ENCODE data around the gene RAPGEF1. TPM values are rescaled to one million over a fixed set of nuclear protein-coding genes. Genes with fewer than 3 reads are reported as not detected.

Gene RAPGEF1
- total RNA-seq, 1 donor from 2014 or later: 57.9 TPM

DNA sequence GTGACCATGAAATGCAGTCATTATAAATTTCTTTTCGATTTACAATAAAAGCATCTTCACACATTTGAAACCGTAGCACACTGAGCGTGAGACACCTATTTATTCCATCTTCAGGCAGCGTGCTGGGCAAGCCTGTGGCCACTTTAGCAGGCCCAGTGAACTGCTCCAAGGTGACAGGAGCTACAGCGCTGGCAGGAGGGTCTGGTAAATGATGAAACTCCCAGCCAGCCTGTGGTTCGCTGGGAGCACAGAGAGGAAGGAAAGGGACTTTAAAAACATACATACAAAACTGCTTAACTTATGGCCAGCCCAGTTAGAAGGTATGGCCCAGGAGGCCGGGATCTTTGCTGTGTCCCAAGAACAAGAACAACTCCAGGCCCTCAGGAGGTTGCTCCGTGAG lies 5.1 kb downstream of the RAPGEF1 start:
- DNase-seq (ENCODE audit: extremely low spot score in 2 of 2): no peak
- peaks cover 92% of the 10 kb centered on the region for H3K4me1 ChIP-seq
- intact Hi-C loops (cut with DNase I): loop anchor here (5.0 kb wide), 1 partner anchor 142 kb away; no protein-coding TSS in a partner anchor
- H3K36me3 ChIP-seq: peaks cover 0 to 5% of the 10 kb centered on the region in 2 donors
- no peak overlapping the region for H3K4me3 ChIP-seq
- no peaks in the 10 kb centered on the region for H3K27me3 ChIP-seq
- TF ChIP-seq CTCF (IDR thresholded peaks at IDR 0.05): no peak
- no peak for TF ChIP-seq POLR2A (IDR thresholded peaks at IDR 0.05)
- H3K9me3 ChIP-seq: no peaks in the 10 kb centered on the region
- peak overlapping the region; percentile 30 for H3K27ac ChIP-seq

DNA sequence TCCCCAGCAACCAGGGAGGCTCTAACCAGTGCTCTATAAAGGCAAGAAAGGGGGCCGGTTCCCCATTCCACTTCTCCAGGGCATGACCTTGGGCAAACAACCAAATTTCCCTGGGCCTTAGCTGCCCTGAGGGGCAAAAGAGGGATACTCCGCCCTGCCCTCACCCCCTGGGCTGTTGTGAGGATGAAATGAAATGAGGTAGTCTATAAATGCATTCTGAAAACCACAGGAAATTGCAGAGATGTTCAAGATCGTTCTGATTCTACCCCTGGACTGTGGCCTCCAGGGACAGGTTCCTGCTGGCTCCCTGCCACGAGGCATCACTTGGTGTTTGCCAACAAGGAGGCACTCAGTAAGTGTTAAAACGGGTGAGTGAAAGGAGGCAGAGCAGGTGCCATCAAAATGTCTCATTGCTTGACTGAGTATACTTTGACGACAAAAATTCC lies 5.7 kb downstream of the RAPGEF1 start:
- no peaks in the 10 kb centered on the region for H3K27me3 ChIP-seq
- H3K4me1 ChIP-seq: peaks cover 98% of the 10 kb centered on the region
- no peak for DNase-seq (ENCODE audit: extremely low spot score in 2 of 2)
- peaks cover 0 to 5% of the 10 kb centered on the region in 2 donors for H3K36me3 ChIP-seq
- no peaks in the 10 kb centered on the region for H3K9me3 ChIP-seq
- peak overlapping the region in 1 of 2 donors; percentile 7 for H3K4me3 ChIP-seq
- no peak for TF ChIP-seq POLR2A (IDR thresholded peaks at IDR 0.05)
- no peak for TF ChIP-seq CTCF (IDR thresholded peaks at IDR 0.05)
- no peak for TF ChIP-seq POLR2AphosphoS5 (IDR thresholded peaks at IDR 0.05; ENCODE audit: insufficient read depth in 1 of 2, low read depth in 1 of 2)
- peak overlapping the region; percentile 64 for H3K27ac ChIP-seq
- intact Hi-C loops (cut with DNase I): no loop called here

GRCh38 chr9:131733541-131734061 lies 6.3 kb downstream of the RAPGEF1 start:
- Histone ChIP-seq H3K27ac (peak overlapping the region; percentile 64), H3K36me3 (peaks cover 0 to 5% of the 10 kb centered on the region in 2 donors), H3K27me3 (no peaks in the 10 kb centered on the region), H3K4me1 (peaks cover 98% of the 10 kb centered on the region), H3K4me3 (peak overlapping the region in 1 of 2 donors; percentile 7), H3K9me3 (no peaks in the 10 kb centered on the region)
- intact Hi-C loops (cut with DNase I): no loop called here
- no peak for DNase-seq (ENCODE audit: extremely low spot score in 2 of 2)
- TF ChIP-seq POLR2AphosphoS5 (IDR thresholded peaks at IDR 0.05; ENCODE audit: insufficient read depth in 1 of 2, low read depth in 1 of 2) (peak in 1 of 2 donors; percentile 45), POLR2A (IDR thresholded peaks at IDR 0.05) (no peak)

DNA sequence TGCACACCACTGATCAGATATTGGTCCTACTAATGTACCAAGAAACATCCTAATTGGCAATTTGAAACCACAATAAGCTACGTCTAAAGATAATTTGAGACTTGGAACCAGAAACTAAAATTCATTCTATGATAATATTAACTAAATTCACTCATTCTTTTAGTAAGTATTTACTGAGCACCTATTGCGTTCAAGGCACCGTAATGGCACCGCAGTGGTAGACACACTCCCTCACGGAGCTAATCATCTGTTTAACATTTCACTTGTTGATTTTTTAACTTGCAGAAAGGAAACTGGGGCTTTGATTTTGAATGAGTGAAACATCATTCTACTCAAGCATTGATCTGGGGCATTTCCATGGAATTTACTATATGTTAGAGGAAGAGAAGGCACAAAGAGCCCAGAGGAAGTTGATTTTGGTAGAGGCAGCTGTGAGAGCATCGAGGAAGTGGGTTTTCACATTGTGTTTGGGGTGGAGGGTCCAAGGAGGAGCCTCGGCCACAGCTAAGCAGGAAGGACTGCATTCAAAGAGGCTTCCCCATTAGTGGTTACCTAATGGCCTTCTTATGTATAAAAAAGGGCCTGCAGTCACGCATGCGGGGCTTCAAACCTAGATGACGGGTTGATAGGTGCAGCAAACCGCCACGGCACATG lies 7.1 kb downstream of the RAPGEF1 start:
- Histone ChIP-seq H3K27ac (peak overlapping the region; percentile 64), H3K4me3 (no peak overlapping the region), H3K9me3 (no peaks in the 10 kb centered on the region), H3K4me1 (peaks cover 98% of the 10 kb centered on the region), H3K36me3 (peaks cover 0 to 5% of the 10 kb centered on the region in 2 donors), H3K27me3 (no peaks in the 10 kb centered on the region)
- no peak for DNase-seq (ENCODE audit: extremely low spot score in 2 of 2)
- TF ChIP-seq CTCF (IDR thresholded peaks at IDR 0.05) (no peak), POLR2A (IDR thresholded peaks at IDR 0.05) (no peak), POLR2AphosphoS5 (IDR thresholded peaks at IDR 0.05; ENCODE audit: insufficient read depth in 1 of 2, low read depth in 1 of 2) (no peak)
- intact Hi-C loops (cut with DNase I): no loop called here

GRCh38 chr9:131732061-131732526 lies 7.8 kb downstream of the RAPGEF1 start:
- peaks cover 0 to 5% of the 10 kb centered on the region in 2 donors for H3K36me3 ChIP-seq
- no peaks in the 10 kb centered on the region for H3K27me3 ChIP-seq
- TF ChIP-seq POLR2AphosphoS5 (IDR thresholded peaks at IDR 0.05; ENCODE audit: insufficient read depth in 1 of 2, low read depth in 1 of 2) (peak; percentile 22 to 66), CTCF (IDR thresholded peaks at IDR 0.05) (no peak)
- H3K27ac ChIP-seq: peak overlapping the region; percentile 64
- no peaks in the 10 kb centered on the region for H3K9me3 ChIP-seq
- no peak for DNase-seq (ENCODE audit: extremely low spot score in 2 of 2)
- peaks cover 98% of the 10 kb centered on the region for H3K4me1 ChIP-seq
- intact Hi-C loops (cut with DNase I): no loop called here
- no peak overlapping the region for H3K4me3 ChIP-seq

Measured in vagina (tissue), 2 donors.